GM12878 (cell line): Measurements from ENCODE around the gene USP34. TPM values are rescaled to one million over a fixed set of nuclear protein-coding genes. Genes with fewer than 3 reads are reported as not detected.

ENCODE experiments used
- ATAC-seq: fragments of 200-7000 bp; cut with Tn5 transposase; 3 replicates; pipeline ENCODE4 v1.9.1; 2020; ENCODE audit warnings: mild to moderate bottlenecking, moderate library complexity
- BruUV-seq: library from RNA; stranded (reverse); fragments of 400-500 nt; replicated peaks from 2 replicates; lab custom pipeline; 2021; lab: Mats Ljungman, UMichigan
- CTCF ChIA-PET: fragments of 300-600 bp; sonication (Branson Sonifier 250); formaldehyde crosslinking; extraction: SDS; loops from one replicate; lab custom pipeline; 2021; ENCODE audit warnings: inconsistent platforms; lab: Yijun Ruan, JAX
- POLR2A ChIA-PET: fragments of 350-600 bp; formaldehyde crosslinking; extraction: SDS; loops from one replicate; lab custom pipeline; 2021; ENCODE audit warnings: inconsistent platforms; lab: Charles Lee
- RAD21 ChIA-PET: fragments of 300-600 bp; sonication (Branson Sonifier 250); formaldehyde crosslinking; loops from one replicate; lab custom pipeline; 2023; ENCODE audit warnings: antibody characterized with exemption; ENCODE audit not compliant: unreplicated experiment; lab: Charles Lee
- SMC1A ChIA-PET: fragments of 300-600 bp; sonication (Branson Sonifier 250); formaldehyde crosslinking; loops from one replicate; lab custom pipeline; 2023; ENCODE audit not compliant: unreplicated experiment, uncharacterized antibody; lab: Charles Lee
- DNase-seq: peaks from one replicate; pipeline ENCODE4 v3.0.0-alpha.2; 2011; ENCODE audit warnings: low read depth, low spot score
- FAIRE-seq: peaks from 3 replicates; lab custom pipeline; 2011; peaks lifted over from hg19 to GRCh38; lab: Jason Lieb, UNC
- H2AFZ ChIP-seq: 2 replicates; pipeline ENCODE4 v1.6.0; 2011; ENCODE audit warnings: low read depth, low read length, control low read depth; ENCODE audit not compliant: control insufficient read depth
- H3K27ac ChIP-seq: 2 replicates; pipeline ENCODE4 v1.5.1; 2011; ENCODE audit warnings: control low read depth; ENCODE audit not compliant: control insufficient read depth, insufficient read depth
- H3K27me3 ChIP-seq, 2 experiments: replicated peaks in 1 of 2; 2 replicates each; pipeline versions ENCODE4 v1.6.0 to v1.6.1; 2011; ENCODE audit warnings: low read length in 1 of 2; ENCODE audit not compliant: control insufficient read depth in 2 of 2, insufficient read depth in 2 of 2
- H3K36me3 ChIP-seq, 2 experiments: 2 replicates each; pipeline ENCODE4 v1.5.1; 2011; ENCODE audit warnings: low read length in 1 of 2; ENCODE audit not compliant: control insufficient read depth in 2 of 2, insufficient read depth in 2 of 2
- H3K4me1 ChIP-seq: 2 replicates; pipeline ENCODE4 v1.6.1; 2011; ENCODE audit warnings: mild to moderate bottlenecking, low read length, moderate library complexity, mixed read lengths; ENCODE audit not compliant: control insufficient read depth, insufficient read depth
- H3K4me2 ChIP-seq: 2 replicates; pipeline ENCODE4 v1.6.0; 2011; ENCODE audit warnings: control low read depth; ENCODE audit not compliant: control insufficient read depth, insufficient read depth
- H3K4me3 ChIP-seq: fragments of 200-600 bp; sonication (generic); 2 replicates; pipeline ENCODE4 v1.5.1; 2016
- H3K79me2 ChIP-seq: 2 replicates; pipeline ENCODE4 v1.6.0; 2011; ENCODE audit warnings: low read length; ENCODE audit not compliant: control insufficient read depth, insufficient read depth
- H3K9ac ChIP-seq: 2 replicates; pipeline ENCODE4 v1.8.0; 2011; ENCODE audit warnings: low read length, control low read depth, mixed read lengths; ENCODE audit not compliant: control insufficient read depth, insufficient read depth
- H3K9me3 ChIP-seq: replicated peaks from 3 replicates; pipeline ENCODE4 v1.5.1; 2011; ENCODE audit warnings: mild to moderate bottlenecking, low read length; ENCODE audit not compliant: control insufficient read depth, insufficient read depth
- H4K20me1 ChIP-seq: 2 replicates; pipeline ENCODE4 v1.6.0; 2011; ENCODE audit not compliant: control insufficient read depth, insufficient read depth
- E2F4 ChIP-seq: IDR thresholded peaks from 2 replicates; pipeline ENCODE4 v1.6.1; 2012; ENCODE audit warnings: low read depth, low read length, improper control_type of control experiment
- HCFC1 ChIP-seq: fragments of 150-350 bp; IDR thresholded peaks from 2 replicates; pipeline ENCODE4 v1.6.1; 2014; ENCODE audit warnings: low read length
- LARP7 ChIP-seq: fragments of 450-650 bp; IDR thresholded peaks from 2 replicates; pipeline ENCODE4 v1.6.1; 2017; ENCODE audit warnings: mild to moderate bottlenecking
- PAX5 ChIP-seq: IDR thresholded peaks from 2 replicates; pipeline ENCODE4 v1.6.1; 2011; ENCODE audit warnings: low read depth, low read length, borderline replicate concordance
- WGBS: methylation state at CpG from one replicate; pipeline ENCODE4 v1.1.6; 2016; ENCODE audit warnings: low lambda C conversion rate; ENCODE audit not compliant: insufficient replicate concordance, insufficient coverage; ENCODE audit errors: missing lambda C conversion rate; 5-methylcytosine and 5-hydroxymethylcytosine counted together
- in situ Hi-C: fragments of 300-500 bp; cut with MboI; formaldehyde crosslinking; loops from 9 replicates; pipeline ENCODE4 v1.14.3; 2018; ENCODE audit warnings: mixed read lengths
- intact Hi-C: fragments of 100-400 bp; cut with micrococcal nuclease; formaldehyde crosslinking; loops from one replicate; pipeline ENCODE4 v1.14.2; 2022; ENCODE audit not compliant: unreplicated experiment
- polyA plus RNA-seq, 11 experiments: library from polyadenylated mRNA; depleted of rRNA in 4 of 11; unstranded in 6 of 11; stranded (reverse) in 5 of 11; fragments of >200 nt; fragmentation: Nextera tagmentation in 4 of 11; fragmentation: Illumina TruSeq in 1 of 11; extraction: Ambion mirVana in 4 of 11; extraction: Trizol in 1 of 11; gene quantifications; 1 replicate in 1 of 11; 2 replicates in 10 of 11; pipeline versions ENCODE4 v1.2.1 to v1.2.3, GENCODE V29; 2011 to 2016; ENCODE audit warnings: inconsistent platforms in 2 of 11, missing spikeins in 2 of 11, low read depth in 1 of 11
- total RNA-seq, 4 experiments: library from RNA; depleted of rRNA in 3 of 4; stranded (reverse); fragments of >200 nt in 3 of 4; fragmentation: Illumina TruSeq in 1 of 4; extraction: Trizol in 1 of 4; gene quantifications; 2 replicates each; pipeline versions ENCODE4 v1.2.1 to v1.2.3, GENCODE V29; 2013 to 2021

Gene USP34
- total and polyA plus RNA-seq, 10 of the 15 experiments (the other 5 are each of a cell fraction or from before 2014, with no cell fraction given): 26.2 to 106 (median 62.1) TPM

GRCh38 chr2:61183795-61184194, 287.1 kb downstream of the USP34 start:
- H3K4me2 ChIP-seq: no peak overlapping the region
- in situ Hi-C loops (no loop called here), intact Hi-C loops (no loop called here)
- no peak overlapping the region for H3K4me3 ChIP-seq
- no peak overlapping the region for H3K9ac ChIP-seq
- H2AFZ ChIP-seq: no peak overlapping the region
- ATAC-seq: no peak
- H3K9me3 ChIP-seq: no peaks in the 10 kb centered on the region
- no TSS peak for BruUV-seq
- ChIA-PET CTCF (no interaction called here), POLR2A (no interaction called here), RAD21 (no interaction called here)
- H3K4me1 ChIP-seq: peaks cover 9% of the 10 kb centered on the region
- no peaks in the 10 kb centered on the region for H3K27me3 ChIP-seq
- 98% methylated on average over 3 of the region's 3 CpGs for WGBS
- FAIRE-seq: no peak
- H3K36me3 ChIP-seq: peaks cover 13 to 35% of the 10 kb centered on the region in 2 experiments
- no peak for TF ChIP-seq HCFC1
- no peak for TF ChIP-seq PAX5
- TF ChIP-seq E2F4: no peak
- TF ChIP-seq, all 136 proteins: peak for 0
- H4K20me1 ChIP-seq: no peaks in the 10 kb centered on the region
- SMC1A ChIA-PET: interaction anchor here (1.0 to 1.1 kb wide), 2 partner anchors 10 kb away, joined by 3 read pairs; no protein-coding TSS in a partner anchor
- no peak for DNase-seq
- H3K79me2 ChIP-seq: peaks cover 39% of the 10 kb centered on the region
- no peak overlapping the region for H3K27ac ChIP-seq

GRCh38 chr2:61182059-61182383, 288.9 kb downstream of the USP34 start:
- ChIA-PET POLR2A (interaction anchor here (1.2 to 1.4 kb wide), 3 partner anchors 14 to 20 kb away, joined by 3 to 4 read pairs (median 3); no protein-coding TSS in a partner anchor), RAD21 (no interaction called here)
- Histone ChIP-seq H4K20me1 (no peaks in the 10 kb centered on the region), H2AFZ (no peak overlapping the region), H3K27me3 (no peaks in the 10 kb centered on the region), H3K9ac (no peak overlapping the region), H3K4me3 (peak overlapping the region; percentile 42; the same call in 1 of the 2 replicates), H3K27ac (no peak overlapping the region), H3K36me3 (peaks cover 7 to 27% of the 10 kb centered on the region in 2 experiments), H3K4me2 (peak overlapping the region; percentile 66; the same call in 1 of the 2 replicates), H3K4me1 (peaks cover 14% of the 10 kb centered on the region)
- WGBS: 97% methylated on average over 6 of the region's 6 CpGs
- no peak for ATAC-seq
- no peak for FAIRE-seq
- BruUV-seq: no TSS peak
- intact Hi-C loops: no loop called here
- DNase-seq: no peak
- TF ChIP-seq LARP7: no peak
- TF ChIP-seq, all 136 proteins: peak for 0
- ChIA-PET SMC1A (interaction anchor here (0.7 kb wide), 1 partner anchor 20 kb away, joined by 3 read pairs; no protein-coding TSS in a partner anchor), CTCF (interaction anchor here (0.8 to 1.3 kb wide), 3 partner anchors 9 to 551 kb away, joined by 3 to 4 read pairs (median 3); no protein-coding TSS in a partner anchor)
- Histone ChIP-seq H3K79me2 (peaks cover 52% of the 10 kb centered on the region), H3K9me3 (no peaks in the 10 kb centered on the region)
- in situ Hi-C loops: no loop called here
